Measurements from ENCODE around the gene TM7SF2. TPM values are rescaled to one million over a fixed set of nuclear protein-coding genes. Genes with fewer than 3 reads are reported as not detected.
A peak's percentile ranks its signal among the peaks of the same experiment; 100 is the strongest.

The TM7SF2 gene
- total RNA-seq, 1 experiment from 2014 or later = 63.8 TPM

DNA sequence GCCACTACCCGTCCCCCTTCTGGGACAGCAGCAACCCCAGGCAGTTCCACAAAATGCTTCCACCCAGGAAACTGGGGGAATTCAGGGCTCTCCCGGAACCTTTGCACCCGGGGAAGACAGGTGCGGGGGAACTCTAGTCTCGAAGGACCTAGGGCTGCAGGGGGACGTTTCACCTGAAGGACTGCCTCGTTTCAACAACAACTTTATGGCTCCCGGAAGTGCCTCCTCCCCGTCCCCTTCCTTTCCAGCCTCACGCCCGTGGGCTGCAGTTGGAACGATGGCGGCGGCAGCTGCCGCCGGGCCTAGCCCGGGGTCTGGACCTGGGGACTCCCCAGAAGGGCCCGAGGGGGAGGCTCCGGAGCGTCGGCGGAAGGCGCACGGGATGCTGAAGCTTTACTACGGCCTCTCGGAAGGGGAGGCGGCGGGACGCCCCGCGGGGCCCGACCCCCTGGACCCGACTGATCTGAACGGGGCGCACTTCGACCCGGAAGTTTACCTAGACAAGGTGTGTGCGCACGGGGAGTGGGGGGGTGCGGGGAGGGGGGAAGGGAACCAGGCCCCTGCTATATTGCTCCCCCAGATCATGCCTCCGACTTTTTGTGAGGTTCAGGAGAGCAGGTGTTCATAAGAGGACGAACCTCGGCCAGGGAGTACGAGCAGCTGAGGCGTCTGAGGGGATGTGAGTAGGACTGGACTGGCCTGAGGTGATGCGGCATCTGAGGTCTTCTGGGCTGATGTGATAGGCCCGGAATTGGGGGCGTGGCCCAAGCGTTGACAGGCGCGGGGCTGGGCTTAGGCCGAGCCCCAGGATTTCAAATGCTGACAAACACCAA is 15.5 kb upstream of the TM7SF2 start, which contains the start of gene VPS51 (continued):
- TF ChIP-seq FOXP1 (CRISPR knock-in tag; IDR thresholded peaks at IDR 0.05; ENCODE audit: borderline replicate concordance) = no peak
- TF ChIP-seq, protein P1, sequence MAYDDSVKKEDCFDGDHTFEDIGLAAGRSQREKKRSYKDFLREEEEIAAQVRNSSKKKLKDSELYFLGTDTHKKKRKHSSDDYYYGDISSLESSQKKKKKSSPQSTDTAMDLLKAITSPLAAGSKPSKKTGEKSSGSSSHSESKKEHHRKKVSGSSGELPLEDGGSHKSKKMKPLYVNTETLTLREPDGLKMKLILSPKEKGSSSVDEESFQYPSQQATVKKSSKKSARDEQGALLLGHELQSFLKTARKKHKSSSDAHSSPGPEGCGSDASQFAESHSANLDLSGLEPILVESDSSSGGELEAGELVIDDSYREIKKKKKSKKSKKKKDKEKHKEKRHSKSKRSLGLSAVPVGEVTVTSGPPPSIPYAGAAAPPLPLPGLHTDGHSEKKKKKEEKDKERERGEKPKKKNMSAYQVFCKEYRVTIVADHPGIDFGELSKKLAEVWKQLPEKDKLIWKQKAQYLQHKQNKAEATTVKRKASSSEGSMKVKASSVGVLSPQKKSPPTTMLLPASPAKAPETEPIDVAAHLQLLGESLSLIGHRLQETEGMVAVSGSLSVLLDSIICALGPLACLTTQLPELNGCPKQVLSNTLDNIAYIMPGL (CRISPR knock-in tag; IDR thresholded peaks at IDR 0.05) = peak; percentile 80; the same call in 1 of the 2 replicates
- TF ChIP-seq, protein P2, sequence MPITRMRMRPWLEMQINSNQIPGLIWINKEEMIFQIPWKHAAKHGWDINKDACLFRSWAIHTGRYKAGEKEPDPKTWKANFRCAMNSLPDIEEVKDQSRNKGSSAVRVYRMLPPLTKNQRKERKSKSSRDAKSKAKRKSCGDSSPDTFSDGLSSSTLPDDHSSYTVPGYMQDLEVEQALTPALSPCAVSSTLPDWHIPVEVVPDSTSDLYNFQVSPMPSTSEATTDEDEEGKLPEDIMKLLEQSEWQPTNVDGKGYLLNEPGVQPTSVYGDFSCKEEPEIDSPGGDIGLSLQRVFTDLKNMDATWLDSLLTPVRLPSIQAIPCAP (CRISPR knock-in tag; IDR thresholded peaks at IDR 0.05) = no peak
- no peak for TF ChIP-seq ZNF121 (CRISPR knock-in tag; IDR thresholded peaks at IDR 0.05)
- TF ChIP-seq NFATC4 (CRISPR knock-in tag; IDR thresholded peaks at IDR 0.05) = no peak
- TF ChIP-seq, protein P3, sequence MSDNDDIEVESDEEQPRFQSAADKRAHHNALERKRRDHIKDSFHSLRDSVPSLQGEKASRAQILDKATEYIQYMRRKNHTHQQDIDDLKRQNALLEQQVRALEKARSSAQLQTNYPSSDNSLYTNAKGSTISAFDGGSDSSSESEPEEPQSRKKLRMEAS (CRISPR knock-in tag; IDR thresholded peaks at IDR 0.05) = no peak; the same call in 1 of the 2 replicates
- TF ChIP-seq NR1H2 (CRISPR knock-in tag; IDR thresholded peaks at IDR 0.05) = no peak
- TF ChIP-seq, protein P4, sequence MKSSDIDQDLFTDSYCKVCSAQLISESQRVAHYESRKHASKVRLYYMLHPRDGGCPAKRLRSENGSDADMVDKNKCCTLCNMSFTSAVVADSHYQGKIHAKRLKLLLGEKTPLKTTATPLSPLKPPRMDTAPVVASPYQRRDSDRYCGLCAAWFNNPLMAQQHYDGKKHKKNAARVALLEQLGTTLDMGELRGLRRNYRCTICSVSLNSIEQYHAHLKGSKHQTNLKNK (CRISPR knock-in tag; IDR thresholded peaks at IDR 0.05) = no peak
- TF ChIP-seq NFYB (CRISPR knock-in tag; conservative IDR thresholded peaks at IDR 0.05; ENCODE audit: low read depth) = no peak
- no peak for TF ChIP-seq ZNF219 (CRISPR knock-in tag; IDR thresholded peaks at IDR 0.05; ENCODE audit: borderline replicate concordance)
- TF ChIP-seq ELF4 (CRISPR knock-in tag; IDR thresholded peaks at IDR 0.05; ENCODE audit: low read depth) = peak; percentile 69; the same call in 1 of the 2 replicates
- no peak for TF ChIP-seq ZNF232 (CRISPR knock-in tag; IDR thresholded peaks at IDR 0.05)
- no peak for TF ChIP-seq CREB1 (CRISPR knock-in tag; IDR thresholded peaks at IDR 0.05)
- TF ChIP-seq, protein P5, sequence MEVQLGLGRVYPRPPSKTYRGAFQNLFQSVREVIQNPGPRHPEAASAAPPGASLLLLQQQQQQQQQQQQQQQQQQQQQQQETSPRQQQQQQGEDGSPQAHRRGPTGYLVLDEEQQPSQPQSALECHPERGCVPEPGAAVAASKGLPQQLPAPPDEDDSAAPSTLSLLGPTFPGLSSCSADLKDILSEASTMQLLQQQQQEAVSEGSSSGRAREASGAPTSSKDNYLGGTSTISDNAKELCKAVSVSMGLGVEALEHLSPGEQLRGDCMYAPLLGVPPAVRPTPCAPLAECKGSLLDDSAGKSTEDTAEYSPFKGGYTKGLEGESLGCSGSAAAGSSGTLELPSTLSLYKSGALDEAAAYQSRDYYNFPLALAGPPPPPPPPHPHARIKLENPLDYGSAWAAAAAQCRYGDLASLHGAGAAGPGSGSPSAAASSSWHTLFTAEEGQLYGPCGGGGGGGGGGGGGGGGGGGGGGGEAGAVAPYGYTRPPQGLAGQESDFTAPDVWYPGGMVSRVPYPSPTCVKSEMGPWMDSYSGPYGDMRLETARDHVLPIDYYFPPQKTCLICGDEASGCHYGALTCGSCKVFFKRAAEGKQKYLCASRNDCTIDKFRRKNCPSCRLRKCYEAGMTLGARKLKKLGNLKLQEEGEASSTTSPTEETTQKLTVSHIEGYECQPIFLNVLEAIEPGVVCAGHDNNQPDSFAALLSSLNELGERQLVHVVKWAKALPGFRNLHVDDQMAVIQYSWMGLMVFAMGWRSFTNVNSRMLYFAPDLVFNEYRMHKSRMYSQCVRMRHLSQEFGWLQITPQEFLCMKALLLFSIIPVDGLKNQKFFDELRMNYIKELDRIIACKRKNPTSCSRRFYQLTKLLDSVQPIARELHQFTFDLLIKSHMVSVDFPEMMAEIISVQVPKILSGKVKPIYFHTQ (CRISPR knock-in tag; IDR thresholded peaks at IDR 0.05) = peak; percentile 11; the same call in 1 of the 2 replicates
- TF ChIP-seq, protein P6, sequence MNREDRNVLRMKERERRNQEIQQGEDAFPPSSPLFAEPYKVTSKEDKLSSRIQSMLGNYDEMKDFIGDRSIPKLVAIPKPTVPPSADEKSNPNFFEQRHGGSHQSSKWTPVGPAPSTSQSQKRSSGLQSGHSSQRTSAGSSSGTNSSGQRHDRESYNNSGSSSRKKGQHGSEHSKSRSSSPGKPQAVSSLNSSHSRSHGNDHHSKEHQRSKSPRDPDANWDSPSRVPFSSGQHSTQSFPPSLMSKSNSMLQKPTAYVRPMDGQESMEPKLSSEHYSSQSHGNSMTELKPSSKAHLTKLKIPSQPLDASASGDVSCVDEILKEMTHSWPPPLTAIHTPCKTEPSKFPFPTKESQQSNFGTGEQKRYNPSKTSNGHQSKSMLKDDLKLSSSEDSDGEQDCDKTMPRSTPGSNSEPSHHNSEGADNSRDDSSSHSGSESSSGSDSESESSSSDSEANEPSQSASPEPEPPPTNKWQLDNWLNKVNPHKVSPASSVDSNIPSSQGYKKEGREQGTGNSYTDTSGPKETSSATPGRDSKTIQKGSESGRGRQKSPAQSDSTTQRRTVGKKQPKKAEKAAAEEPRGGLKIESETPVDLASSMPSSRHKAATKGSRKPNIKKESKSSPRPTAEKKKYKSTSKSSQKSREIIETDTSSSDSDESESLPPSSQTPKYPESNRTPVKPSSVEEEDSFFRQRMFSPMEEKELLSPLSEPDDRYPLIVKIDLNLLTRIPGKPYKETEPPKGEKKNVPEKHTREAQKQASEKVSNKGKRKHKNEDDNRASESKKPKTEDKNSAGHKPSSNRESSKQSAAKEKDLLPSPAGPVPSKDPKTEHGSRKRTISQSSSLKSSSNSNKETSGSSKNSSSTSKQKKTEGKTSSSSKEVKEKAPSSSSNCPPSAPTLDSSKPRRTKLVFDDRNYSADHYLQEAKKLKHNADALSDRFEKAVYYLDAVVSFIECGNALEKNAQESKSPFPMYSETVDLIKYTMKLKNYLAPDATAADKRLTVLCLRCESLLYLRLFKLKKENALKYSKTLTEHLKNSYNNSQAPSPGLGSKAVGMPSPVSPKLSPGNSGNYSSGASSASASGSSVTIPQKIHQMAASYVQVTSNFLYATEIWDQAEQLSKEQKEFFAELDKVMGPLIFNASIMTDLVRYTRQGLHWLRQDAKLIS (CRISPR knock-in tag; IDR thresholded peaks at IDR 0.05; ENCODE audit: borderline replicate concordance) = no peak
- TF ChIP-seq TCF7 (CRISPR knock-in tag; IDR thresholded peaks at IDR 0.05; ENCODE audit: low read depth) = no peak
- no peak for TF ChIP-seq FOXJ3 (CRISPR knock-in tag; IDR thresholded peaks at IDR 0.05; ENCODE audit: borderline replicate concordance)
- TF ChIP-seq IRF2 (CRISPR knock-in tag; IDR thresholded peaks at IDR 0.05; ENCODE audit: borderline replicate concordance, low read depth) = no peak
- peak; percentile 64; the same call in 1 of the 2 replicates for TF ChIP-seq TEAD1 (CRISPR knock-in tag; IDR thresholded peaks at IDR 0.05)
- TF ChIP-seq, protein P7, sequence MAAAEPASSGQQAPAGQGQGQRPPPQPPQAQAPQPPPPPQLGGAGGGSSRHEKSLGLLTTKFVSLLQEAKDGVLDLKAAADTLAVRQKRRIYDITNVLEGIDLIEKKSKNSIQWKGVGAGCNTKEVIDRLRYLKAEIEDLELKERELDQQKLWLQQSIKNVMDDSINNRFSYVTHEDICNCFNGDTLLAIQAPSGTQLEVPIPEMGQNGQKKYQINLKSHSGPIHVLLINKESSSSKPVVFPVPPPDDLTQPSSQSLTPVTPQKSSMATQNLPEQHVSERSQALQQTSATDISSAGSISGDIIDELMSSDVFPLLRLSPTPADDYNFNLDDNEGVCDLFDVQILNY (CRISPR knock-in tag; IDR thresholded peaks at IDR 0.05) = peak; percentile 42; the same call in 1 of the 2 replicates
- no peak; the same call in 1 of the 2 replicates for TF ChIP-seq ZNF416 (CRISPR knock-in tag; IDR thresholded peaks at IDR 0.05)
- TF ChIP-seq, protein P8, sequence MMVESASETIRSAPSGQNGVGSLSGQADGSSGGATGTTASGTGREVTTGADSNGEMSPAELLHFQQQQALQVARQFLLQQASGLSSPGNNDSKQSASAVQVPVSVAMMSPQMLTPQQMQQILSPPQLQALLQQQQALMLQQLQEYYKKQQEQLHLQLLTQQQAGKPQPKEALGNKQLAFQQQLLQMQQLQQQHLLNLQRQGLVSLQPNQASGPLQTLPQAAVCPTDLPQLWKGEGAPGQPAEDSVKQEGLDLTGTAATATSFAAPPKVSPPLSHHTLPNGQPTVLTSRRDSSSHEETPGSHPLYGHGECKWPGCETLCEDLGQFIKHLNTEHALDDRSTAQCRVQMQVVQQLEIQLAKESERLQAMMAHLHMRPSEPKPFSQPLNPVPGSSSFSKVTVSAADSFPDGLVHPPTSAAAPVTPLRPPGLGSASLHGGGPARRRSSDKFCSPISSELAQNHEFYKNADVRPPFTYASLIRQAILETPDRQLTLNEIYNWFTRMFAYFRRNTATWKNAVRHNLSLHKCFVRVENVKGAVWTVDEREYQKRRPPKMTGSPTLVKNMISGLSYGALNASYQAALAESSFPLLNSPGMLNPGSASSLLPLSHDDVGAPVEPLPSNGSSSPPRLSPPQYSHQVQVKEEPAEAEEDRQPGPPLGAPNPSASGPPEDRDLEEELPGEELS (CRISPR knock-in tag; IDR thresholded peaks at IDR 0.05) = 0 out of 2 replicates have a peak, but pooled peaks have one; percentile 59
- TF ChIP-seq, protein P9, sequence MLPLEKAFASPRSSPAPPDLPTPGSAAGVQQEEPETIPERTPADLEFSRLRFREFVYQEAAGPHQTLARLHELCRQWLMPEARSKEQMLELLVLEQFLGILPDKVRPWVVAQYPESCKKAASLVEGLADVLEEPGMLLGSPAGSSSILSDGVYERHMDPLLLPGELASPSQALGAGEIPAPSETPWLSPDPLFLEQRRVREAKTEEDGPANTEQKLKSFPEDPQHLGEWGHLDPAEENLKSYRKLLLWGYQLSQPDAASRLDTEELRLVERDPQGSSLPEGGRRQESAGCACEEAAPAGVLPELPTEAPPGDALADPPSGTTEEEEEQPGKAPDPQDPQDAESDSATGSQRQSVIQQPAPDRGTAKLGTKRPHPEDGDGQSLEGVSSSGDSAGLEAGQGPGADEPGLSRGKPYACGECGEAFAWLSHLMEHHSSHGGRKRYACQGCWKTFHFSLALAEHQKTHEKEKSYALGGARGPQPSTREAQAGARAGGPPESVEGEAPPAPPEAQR (CRISPR knock-in tag; IDR thresholded peaks at IDR 0.05) = no peak
- peak; percentile 79; the same call in 1 of the 2 replicates for TF ChIP-seq OVOL2 (CRISPR knock-in tag; IDR thresholded peaks at IDR 0.05; ENCODE audit: borderline replicate concordance)
